Neuronal stem cell (in vitro differentiated cells): ENCODE measurements around the gene CCDC8.
A peak's percentile ranks its signal among the peaks of the same experiment; 100 is the strongest.

Source experiments
- DNase-seq: peaks from one replicate; pipeline ENCODE4 v3.0.0-alpha.2; 2013; ENCODE audit warnings: low spot score
- H2AFZ ChIP-seq: one replicate; pipeline ENCODE4 v1.6.1; 2013; ENCODE audit warnings: mild to moderate bottlenecking, low read length, inconsistent platforms
- H2AK5ac ChIP-seq: 2 replicates; pipeline ENCODE4 v1.6.1; 2013; ENCODE audit warnings: low read depth, mild to moderate bottlenecking, inconsistent platforms, low read length, moderate library complexity, mixed read lengths
- H2BK120ac ChIP-seq: 2 replicates; pipeline ENCODE4 v1.6.1; 2013; ENCODE audit warnings: low read depth, mild to moderate bottlenecking, inconsistent platforms, low read length, moderate library complexity, mixed read lengths
- H2BK12ac ChIP-seq: one replicate; pipeline ENCODE4 v1.6.1; 2013; ENCODE audit warnings: low read length, inconsistent platforms
- H2BK15ac ChIP-seq: 2 replicates; pipeline ENCODE4 v1.6.1; 2013; ENCODE audit warnings: mild to moderate bottlenecking, low read length, inconsistent platforms, mixed read lengths
- H2BK5ac ChIP-seq: one replicate; pipeline ENCODE4 v1.6.1; 2013; ENCODE audit warnings: inconsistent platforms, mild to moderate bottlenecking, low read length, moderate library complexity
- H3K14ac ChIP-seq: one replicate; pipeline ENCODE4 v1.6.1; 2013; ENCODE audit warnings: low read length, inconsistent platforms
- H3K18ac ChIP-seq: 2 replicates; pipeline ENCODE4 v1.6.1; 2013; ENCODE audit warnings: low read length, inconsistent platforms
- H3K23ac ChIP-seq: 2 replicates; pipeline ENCODE4 v1.6.1; 2013; ENCODE audit warnings: low read depth, mild to moderate bottlenecking, mixed read lengths, low read length, inconsistent platforms; ENCODE audit not compliant: poor library complexity
- H3K27ac ChIP-seq: replicated peaks from 3 replicates; pipeline ENCODE4 v1.5.1; 2013; ENCODE audit warnings: low read length, inconsistent platforms
- H3K27me3 ChIP-seq, 3 experiments: 2 replicates each; pipeline ENCODE4 v1.6.1; 2013; ENCODE audit warnings: low read length in 3 of 3, mild to moderate bottlenecking in 2 of 3, inconsistent platforms in 1 of 3, low read depth in 1 of 3, mixed read lengths in 1 of 3, moderate library complexity in 1 of 3; ENCODE audit not compliant: control insufficient read depth in 3 of 3, insufficient read depth in 3 of 3
- H3K36me3 ChIP-seq, 2 donors: replicated peaks in 1 of 2; 2 replicates each; pipeline ENCODE4 v1.6.1; 2013; ENCODE audit warnings: low read length in 2 of 2; ENCODE audit not compliant: control insufficient read depth in 2 of 2, insufficient read depth in 2 of 2
- H3K4ac ChIP-seq: 2 replicates; pipeline ENCODE4 v1.6.1; 2013; ENCODE audit warnings: inconsistent platforms, mild to moderate bottlenecking, low read length, moderate library complexity
- H3K4me1 ChIP-seq, 2 donors: 1 replicate in 1 of 2; 2 replicates in 1 of 2; pipeline ENCODE4 v1.6.1; 2013; ENCODE audit warnings: low read length in 2 of 2, low read depth in 1 of 2; ENCODE audit not compliant: control insufficient read depth in 2 of 2, insufficient read depth in 1 of 2
- H3K4me2 ChIP-seq: one replicate; pipeline ENCODE4 v1.6.1; 2013; ENCODE audit warnings: mild to moderate bottlenecking, low read length, inconsistent platforms; ENCODE audit not compliant: insufficient read depth, poor library complexity, severe bottlenecking
- H3K4me3 ChIP-seq, 2 donors: 2 replicates each; pipeline ENCODE4 v1.5.1; 2013; ENCODE audit warnings: low read length in 2 of 2, mild to moderate bottlenecking in 2 of 2, inconsistent platforms in 1 of 2, moderate library complexity in 1 of 2
- H3K79me1 ChIP-seq: one replicate; pipeline ENCODE4 v1.6.1; 2013; ENCODE audit warnings: low read depth, mild to moderate bottlenecking, inconsistent platforms, low read length, moderate library complexity
- H3K9ac ChIP-seq: one replicate; pipeline ENCODE4 v1.6.1; 2013; ENCODE audit warnings: mild to moderate bottlenecking, low read depth, low read length, inconsistent platforms; ENCODE audit not compliant: poor library complexity
- H3K9me3 ChIP-seq, 2 donors: replicated peaks in 1 of 2; 2 replicates each; pipeline versions ENCODE3 to v1.6.1; 2013; ENCODE audit warnings: low read length in 2 of 2, mild to moderate bottlenecking in 2 of 2, inconsistent platforms in 1 of 2, low read depth in 1 of 2, mixed read lengths in 1 of 2, moderate library complexity in 1 of 2; ENCODE audit not compliant: control insufficient read depth in 2 of 2, insufficient read depth in 1 of 2
- H4K8ac ChIP-seq: one replicate; pipeline ENCODE4 v1.6.1; 2013; ENCODE audit warnings: low read depth, mild to moderate bottlenecking, inconsistent platforms, low read length, moderate library complexity
- H4K91ac ChIP-seq: one replicate; pipeline ENCODE4 v1.6.1; 2013; ENCODE audit warnings: low read length, low read depth, mild to moderate bottlenecking, inconsistent platforms; ENCODE audit not compliant: poor library complexity
- WGBS, 2 donors: extraction: QIAGEN DNeasy Blood & Tissue Kit; methylation state at CpG; one replicate each; pipeline ENCODE4 v1.1.7; 2013; ENCODE audit warnings: missing lambda C conversion rate in 2 of 2, mixed read lengths in 1 of 2; ENCODE audit not compliant: insufficient read length in 2 of 2, insufficient replicate concordance in 1 of 2; ENCODE audit errors: extremely low coverage in 2 of 2; 5-methylcytosine and 5-hydroxymethylcytosine counted together

The CCDC8 gene

GRCh38 chr19:46393456-46394401 is 19.6 kb downstream of the CCDC8 start:
- peaks cover 2% of the 10 kb centered on the region for H3K79me1 ChIP-seq
- no peak overlapping the region for H4K91ac ChIP-seq
- no peak overlapping the region for H2BK15ac ChIP-seq
- H3K9ac ChIP-seq = peak overlapping the region; percentile 44
- H3K14ac ChIP-seq = no peak overlapping the region
- no peak overlapping the region for H2AK5ac ChIP-seq
- H3K4me3 ChIP-seq = no peak overlapping the region
- H2BK120ac ChIP-seq = no peak overlapping the region
- H2BK5ac ChIP-seq = peak overlapping the region; percentile 53
- no peak overlapping the region for H3K4ac ChIP-seq
- no peaks in the 10 kb centered on the region for H3K27me3 ChIP-seq
- no peak overlapping the region for H4K8ac ChIP-seq
- H3K18ac ChIP-seq = no peak overlapping the region
- H3K36me3 ChIP-seq = peaks cover 17 to 52% of the 10 kb centered on the region in 2 donors
- no peak overlapping the region for H2BK12ac ChIP-seq
- no CpG with 5 or more reads among the region's 21 CpGs for WGBS, 2 donors
- H3K23ac ChIP-seq = no peak overlapping the region
- H2AFZ ChIP-seq = no peak overlapping the region
- H3K9me3 ChIP-seq = peaks cover 3 to 4% of the 10 kb centered on the region in 2 donors
- H3K4me1 ChIP-seq = peaks cover 3% of the 10 kb centered on the region in 2 donors
- H3K27ac ChIP-seq = no peak overlapping the region
- DNase-seq = no peak
- no peak overlapping the region for H3K4me2 ChIP-seq

- Histone ChIP-seq H4K8ac (no peak overlapping the region), H3K4me2 (no peak overlapping the region), H3K79me1 (peaks cover 2% of the 10 kb centered on the region), H2BK120ac (no peak overlapping the region), H3K27ac (no peak overlapping the region), H3K27me3 (no peaks in the 10 kb centered on the region), H3K4me1 (peaks cover 3% of the 10 kb centered on the region in 2 donors), H3K9ac (no peak overlapping the region), H3K4ac (no peak overlapping the region), H2AFZ (no peak overlapping the region), H3K18ac (no peak overlapping the region), H2BK15ac (no peak overlapping the region), H3K14ac (no peak overlapping the region), H2AK5ac (no peak overlapping the region), H2BK12ac (no peak overlapping the region), H3K4me3 (no peak overlapping the region), H3K23ac (no peak overlapping the region), H3K9me3 (peaks cover 3 to 8% of the 10 kb centered on the region in 2 donors), H2BK5ac (no peak overlapping the region), H4K91ac (no peak overlapping the region), H3K36me3 (peaks cover 26 to 61% of the 10 kb centered on the region in 2 donors)
- no CpG with 5 or more reads among the region's 4 CpGs for whole genome bisulfite sequencing, 2 donors
- DNase-seq = no peak
These were observed 20.5 kb downstream of the CCDC8 start for GRCh38 chr19:46392837-46393236.

DNA sequence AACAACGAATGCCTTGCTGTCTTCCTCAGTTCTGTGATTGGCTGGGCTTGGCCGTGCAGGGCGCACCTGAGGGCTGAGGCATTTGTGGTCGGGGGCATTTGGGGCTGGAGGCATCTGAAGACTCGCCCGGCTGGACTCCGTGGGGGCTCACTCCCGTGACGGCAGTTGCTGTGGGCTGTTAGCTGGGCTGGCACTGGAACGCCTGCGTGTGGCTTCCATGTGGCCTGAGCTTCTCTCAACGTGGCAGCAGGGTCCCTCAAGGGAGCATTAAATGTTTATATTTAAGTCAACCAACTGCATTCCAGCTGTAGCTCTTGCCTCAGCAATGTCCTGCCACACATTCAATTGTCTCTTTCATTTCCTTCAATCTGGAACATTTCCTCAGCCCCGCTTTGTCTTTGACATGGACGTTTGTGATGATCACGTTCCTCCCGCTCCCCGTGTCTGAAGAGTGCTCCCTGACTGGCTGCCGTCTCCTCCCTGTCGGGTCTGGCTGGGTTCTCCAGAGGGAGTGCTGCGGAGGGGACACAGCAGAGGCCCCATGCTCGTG is 21.0 kb downstream of the CCDC8 start:
- no peak for DNase-seq
- no peak overlapping the region for H2BK120ac ChIP-seq
- H2BK15ac ChIP-seq = no peak overlapping the region
- no peak overlapping the region for H4K8ac ChIP-seq
- no peak overlapping the region for H3K23ac ChIP-seq
- no peak overlapping the region for H3K4ac ChIP-seq
- no peak overlapping the region for H3K4me3 ChIP-seq
- H3K9me3 ChIP-seq = peaks cover 3 to 8% of the 10 kb centered on the region in 2 donors
- H3K36me3 ChIP-seq = peaks cover 31 to 66% of the 10 kb centered on the region in 2 donors
- no peak overlapping the region for H3K9ac ChIP-seq
- H2AFZ ChIP-seq = no peak overlapping the region
- no peak overlapping the region for H2BK12ac ChIP-seq
- H3K4me2 ChIP-seq = no peak overlapping the region
- H3K79me1 ChIP-seq = peaks cover 2% of the 10 kb centered on the region
- no peak overlapping the region for H2BK5ac ChIP-seq
- H2AK5ac ChIP-seq = no peak overlapping the region
- peaks cover 0 to 3% of the 10 kb centered on the region in 2 donors for H3K4me1 ChIP-seq
- H4K91ac ChIP-seq = no peak overlapping the region
- no peaks in the 10 kb centered on the region for H3K27me3 ChIP-seq
- no peak overlapping the region for H3K27ac ChIP-seq
- no CpG with 5 or more reads among the region's 21 CpGs for WGBS, 2 donors
- H3K14ac ChIP-seq = no peak overlapping the region
- H3K18ac ChIP-seq = no peak overlapping the region
